Osteocyte (in vitro differentiated cells): Measurements from ENCODE around the gene NXPE3. TPM values are rescaled to one million over a fixed set of nuclear protein-coding genes. Genes with fewer than 3 reads are reported as not detected.

Experiments
- DNase-seq: peaks from one replicate; pipeline ENCODE4 v3.0.0; 2021; ENCODE audit warnings: mixed read lengths; ENCODE audit not compliant: unreplicated experiment; ENCODE audit errors: extremely low spot score
- H3K27ac Mint-ChIP-seq: one replicate; pipeline ENCODE4 v1.8.0; 2021; ENCODE audit warnings: mild to moderate bottlenecking, mixed read lengths; ENCODE audit not compliant: unreplicated experiment
- H3K27me3 Mint-ChIP-seq: one replicate; pipeline ENCODE4 v1.8.0; 2021; ENCODE audit warnings: mixed read lengths; ENCODE audit not compliant: unreplicated experiment
- H3K36me3 Mint-ChIP-seq: one replicate; pipeline ENCODE4 v1.8.0; 2021; ENCODE audit warnings: mixed read lengths; ENCODE audit not compliant: unreplicated experiment
- H3K4me1 Mint-ChIP-seq: one replicate; pipeline ENCODE4 v1.8.0; 2021; ENCODE audit warnings: mixed read lengths; ENCODE audit not compliant: unreplicated experiment
- H3K4me3 Mint-ChIP-seq: one replicate; pipeline ENCODE4 v1.8.0; 2021; ENCODE audit warnings: mild to moderate bottlenecking, moderate library complexity, mixed read lengths; ENCODE audit not compliant: unreplicated experiment
- H3K9me3 Mint-ChIP-seq: one replicate; pipeline ENCODE4 v1.8.0; 2021; ENCODE audit warnings: mixed read lengths; ENCODE audit not compliant: unreplicated experiment
- total RNA-seq: library from RNA; stranded (reverse); gene quantifications from 2 replicates; pipeline ENCODE4 v1.2.1, GENCODE V29; 2021
- TF ChIP-seq, protein P1 (sequence below): fragments of 200-600 bp; sonication (generic); IDR thresholded peaks from 2 replicates; pipeline ENCODE4 v1.5.0; 2021; ENCODE audit warnings: antibody characterized with exemption, mild to moderate bottlenecking, moderate library complexity

The NXPE3 gene
- total RNA-seq, 1 donor from 2014 or later: 23.9 TPM

DNA sequence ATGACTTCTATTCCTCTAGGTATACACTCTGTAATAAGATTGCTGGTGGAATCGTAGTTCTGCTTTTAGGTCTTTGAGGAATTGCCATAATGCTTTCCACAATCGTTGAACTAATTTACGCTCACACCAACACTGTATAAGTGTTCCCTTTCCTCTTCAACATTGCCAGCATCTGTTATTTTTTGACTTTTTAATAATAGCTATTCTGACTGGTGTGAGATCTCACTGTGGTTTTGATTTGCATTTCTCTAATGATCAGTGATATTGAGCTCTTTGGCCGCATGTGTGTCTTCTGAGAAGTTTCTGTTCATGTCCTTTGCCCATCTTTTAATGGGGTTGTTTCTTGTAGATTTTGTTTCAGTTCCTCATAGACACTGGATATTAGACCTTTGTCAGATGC is 12.8 kb downstream of the NXPE3 start:
- Mint-ChIP-seq H3K4me3 (no peak overlapping the region), H3K4me1 (peaks cover 1% of the 10 kb centered on the region), H3K9me3 (peaks cover 24% of the 10 kb centered on the region), H3K36me3 (peaks cover 75% of the 10 kb centered on the region), H3K27ac (no peak overlapping the region), H3K27me3 (no peaks in the 10 kb centered on the region)
- no peak for DNase-seq
- TF ChIP-seq, protein P1, sequence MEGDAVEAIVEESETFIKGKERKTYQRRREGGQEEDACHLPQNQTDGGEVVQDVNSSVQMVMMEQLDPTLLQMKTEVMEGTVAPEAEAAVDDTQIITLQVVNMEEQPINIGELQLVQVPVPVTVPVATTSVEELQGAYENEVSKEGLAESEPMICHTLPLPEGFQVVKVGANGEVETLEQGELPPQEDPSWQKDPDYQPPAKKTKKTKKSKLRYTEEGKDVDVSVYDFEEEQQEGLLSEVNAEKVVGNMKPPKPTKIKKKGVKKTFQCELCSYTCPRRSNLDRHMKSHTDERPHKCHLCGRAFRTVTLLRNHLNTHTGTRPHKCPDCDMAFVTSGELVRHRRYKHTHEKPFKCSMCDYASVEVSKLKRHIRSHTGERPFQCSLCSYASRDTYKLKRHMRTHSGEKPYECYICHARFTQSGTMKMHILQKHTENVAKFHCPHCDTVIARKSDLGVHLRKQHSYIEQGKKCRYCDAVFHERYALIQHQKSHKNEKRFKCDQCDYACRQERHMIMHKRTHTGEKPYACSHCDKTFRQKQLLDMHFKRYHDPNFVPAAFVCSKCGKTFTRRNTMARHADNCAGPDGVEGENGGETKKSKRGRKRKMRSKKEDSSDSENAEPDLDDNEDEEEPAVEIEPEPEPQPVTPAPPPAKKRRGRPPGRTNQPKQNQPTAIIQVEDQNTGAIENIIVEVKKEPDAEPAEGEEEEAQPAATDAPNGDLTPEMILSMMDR: no peak

DNA sequence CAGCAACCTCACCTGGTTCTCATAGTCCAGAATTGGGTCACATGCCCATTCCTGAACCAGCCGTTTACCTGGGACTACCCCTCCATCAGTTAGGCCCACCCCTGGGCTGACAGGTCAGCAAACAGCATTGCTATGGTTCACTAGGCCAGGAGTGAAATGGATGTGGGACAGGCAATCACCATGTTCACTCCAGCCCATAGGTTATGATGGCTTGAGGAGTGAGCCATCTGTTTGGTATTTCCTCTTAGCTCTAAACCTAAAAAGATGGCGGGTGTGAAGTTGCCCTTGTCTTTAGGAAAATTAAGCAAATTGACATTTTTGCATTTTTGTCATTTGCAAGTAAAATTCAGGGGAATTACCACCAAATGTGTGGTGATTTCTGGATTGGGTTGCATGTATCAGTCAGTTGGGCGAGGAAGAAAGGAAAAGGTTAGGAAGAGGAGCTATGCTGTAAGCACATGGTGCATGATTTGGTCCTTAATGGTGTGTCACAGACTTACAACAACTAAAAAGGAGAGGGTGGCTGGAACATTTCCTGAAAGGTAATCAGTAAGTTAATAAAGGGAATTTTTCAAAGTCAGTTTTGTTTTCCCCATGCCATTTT is 17.2 kb downstream of the NXPE3 start:
- peaks cover 60% of the 10 kb centered on the region for H3K36me3 Mint-ChIP-seq
- TF ChIP-seq, protein P1: no peak
- H3K27me3 Mint-ChIP-seq: no peaks in the 10 kb centered on the region
- peaks cover 29% of the 10 kb centered on the region for H3K9me3 Mint-ChIP-seq
- H3K27ac Mint-ChIP-seq: no peak overlapping the region
- DNase-seq: no peak
- H3K4me3 Mint-ChIP-seq: no peak overlapping the region
- H3K4me1 Mint-ChIP-seq: peaks cover 1% of the 10 kb centered on the region

DNA sequence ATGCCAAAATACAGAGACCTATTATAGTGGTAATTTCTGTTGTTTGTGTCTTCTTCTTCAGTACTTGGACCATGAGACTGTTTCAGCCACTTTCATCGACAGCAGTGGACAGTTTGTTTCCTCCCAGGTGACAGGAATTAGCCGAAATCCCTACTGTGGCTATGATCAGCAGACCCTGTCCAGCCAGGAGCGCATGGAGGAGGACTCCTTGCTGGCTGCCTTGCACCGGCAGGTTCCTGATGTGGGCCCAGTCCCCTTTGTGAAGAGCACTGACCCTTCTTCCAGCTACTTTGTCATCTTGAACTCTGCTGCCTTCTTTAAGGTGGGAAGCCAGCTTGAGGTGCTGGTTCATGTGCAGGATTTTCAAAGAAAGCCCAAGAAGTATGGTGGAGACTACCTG is 22.2 kb downstream of the NXPE3 start:
- Mint-ChIP-seq H3K4me3 (no peak overlapping the region), H3K36me3 (peaks cover 45% of the 10 kb centered on the region), H3K9me3 (peaks cover 5% of the 10 kb centered on the region)

DNA sequence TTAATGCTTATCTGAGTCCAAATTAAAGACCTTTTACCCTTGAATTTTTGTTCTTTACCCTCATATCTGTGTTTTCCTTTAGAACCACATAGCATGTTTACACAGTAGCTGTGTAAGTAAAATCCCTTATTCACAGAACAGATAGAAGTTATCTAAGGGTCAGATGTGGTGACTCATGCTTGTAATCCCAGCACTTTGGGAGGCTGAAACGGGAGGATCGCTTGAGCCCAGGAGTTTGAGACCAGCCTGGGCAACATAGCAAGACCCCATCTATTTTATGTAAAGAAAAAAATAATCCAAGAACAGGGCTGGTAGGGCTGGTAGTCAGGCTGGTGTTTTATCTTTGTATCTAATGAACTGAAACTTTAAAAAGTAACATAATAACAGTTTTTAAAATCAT is 23.2 kb downstream of the NXPE3 start:
- Mint-ChIP-seq H3K36me3 (peaks cover 44% of the 10 kb centered on the region), H3K4me3 (no peak overlapping the region), H3K9me3 (peaks cover 5% of the 10 kb centered on the region), H3K27me3 (no peaks in the 10 kb centered on the region), H3K27ac (no peak overlapping the region), H3K4me1 (peaks cover 4% of the 10 kb centered on the region)
- TF ChIP-seq, protein P1: no peak
- DNase-seq: no peak

More for the DNA sequence above, 22.2 kb downstream of the NXPE3 start:
- Mint-ChIP-seq H3K27ac (no peak overlapping the region), H3K27me3 (no peaks in the 10 kb centered on the region), H3K4me1 (peaks cover 2% of the 10 kb centered on the region)
- DNase-seq: no peak
- TF ChIP-seq, protein P1: no peak

DNA sequence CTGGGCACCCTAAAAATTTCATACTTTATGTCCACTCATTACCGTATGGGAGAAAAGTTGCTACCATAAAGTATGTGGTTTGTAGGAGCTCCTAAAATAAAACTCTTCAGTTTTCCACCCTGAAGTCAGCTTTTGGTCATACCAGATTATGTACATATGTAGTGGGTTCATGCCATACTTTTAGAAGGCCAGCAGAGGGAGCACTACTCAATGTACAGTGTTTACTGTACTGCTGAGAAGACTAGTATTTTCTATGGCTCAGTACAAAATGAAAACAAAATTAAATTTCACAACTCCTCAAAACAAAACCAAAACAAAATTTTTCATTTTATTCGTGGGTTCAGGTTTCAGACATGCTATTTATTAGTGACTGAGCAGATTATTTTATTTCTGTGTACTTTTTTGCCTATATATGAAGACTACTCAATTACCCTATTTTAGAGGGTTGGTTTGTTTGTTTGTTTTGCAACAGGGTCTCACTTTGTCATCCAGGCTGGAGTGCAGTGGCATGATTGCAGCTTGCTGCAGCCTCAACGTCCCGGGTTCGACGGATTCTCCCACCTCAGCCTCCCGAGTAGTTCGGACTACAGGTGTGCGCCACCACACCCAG is 24.3 kb downstream of the NXPE3 start:
- Mint-ChIP-seq H3K27me3 (no peaks in the 10 kb centered on the region), H3K27ac (no peak overlapping the region), H3K9me3 (peaks cover 5% of the 10 kb centered on the region), H3K36me3 (peaks cover 40% of the 10 kb centered on the region), H3K4me3 (no peak overlapping the region), H3K4me1 (peaks cover 4% of the 10 kb centered on the region)
- DNase-seq: no peak
- TF ChIP-seq, protein P1: peak; percentile 87
